HepG2 (cell line): ENCODE measurements around the gene NTN3. TPM values are rescaled to one million over a fixed set of nuclear protein-coding genes. Genes with fewer than 3 reads are reported as not detected.

ENCODE experiments used
- ATAC-seq: fragments of 200-7000 bp; cut with Tn5 transposase; 3 replicates; pipeline ENCODE4 v1.9.1; 2020; ENCODE audit warnings: mild to moderate bottlenecking, moderate library complexity
- BruUV-seq: library from RNA; stranded (reverse); fragments of 400-500 nt; replicated peaks from 2 replicates; lab custom pipeline; 2021; lab: Mats Ljungman, UMichigan
- CTCF ChIA-PET: fragments of 300-600 bp; formaldehyde crosslinking; extraction: SDS; loops from one replicate; lab custom pipeline; 2021; ENCODE audit warnings: low total read pairs, inconsistent platforms, low intra/inter-chr PET ratio; lab: Yijun Ruan, JAX
- POLR2A ChIA-PET: fragments of 350-600 bp; sonication (Branson Sonifier 250); formaldehyde crosslinking; loops from one replicate; lab custom pipeline; 2020; ENCODE audit warnings: antibody characterized with exemption, inconsistent platforms; lab: Yijun Ruan, JAX
- DNase-seq: peaks from one replicate; pipeline ENCODE4 v3.0.0-alpha.2; 2015; ENCODE audit warnings: low spot score
- FAIRE-seq: peaks from 3 replicates; lab custom pipeline; 2011; peaks lifted over from hg19 to GRCh38; lab: Jason Lieb, UNC
- H2AFZ ChIP-seq: one replicate; pipeline ENCODE4 v1.6.1; 2011; ENCODE audit warnings: low read length, inconsistent platforms
- H3K27ac ChIP-seq: fragments of 300-600 bp; 3 replicates; pipeline ENCODE4 v1.8.0; 2011; ENCODE audit warnings: mixed run types, mild to moderate bottlenecking, mixed read lengths, low read length, inconsistent platforms; ENCODE audit not compliant: insufficient read depth; ENCODE audit errors: extremely low read length
- H3K27me3 ChIP-seq, 2 experiments: fragments of 200-600 bp in 1 of 2; 2 replicates in 1 of 2; 3 replicates in 1 of 2; pipeline versions ENCODE4 v1.6.0 to v1.8.0; 2011; ENCODE audit warnings: low read length in 2 of 2, mild to moderate bottlenecking in 2 of 2, moderate library complexity in 2 of 2, inconsistent platforms in 1 of 2; ENCODE audit not compliant: insufficient read depth in 2 of 2, control insufficient read depth in 1 of 2
- H3K36me3 ChIP-seq, 2 experiments: fragments of 200-600 bp in 1 of 2; replicated peaks in 1 of 2; 2 replicates in 1 of 2; 3 replicates in 1 of 2; pipeline versions ENCODE4 v1.5.1 to v1.8.0; 2011; ENCODE audit warnings: low read length in 2 of 2, inconsistent platforms in 1 of 2; ENCODE audit not compliant: insufficient read depth in 2 of 2, control insufficient read depth in 1 of 2
- H3K4me1 ChIP-seq: 2 replicates; pipeline ENCODE4 v1.5.1; 2012; ENCODE audit warnings: low read length, inconsistent platforms; ENCODE audit not compliant: insufficient read depth
- H3K4me2 ChIP-seq: 2 replicates; pipeline ENCODE4 v1.6.0; 2011; ENCODE audit warnings: low read depth, low read length, inconsistent platforms
- H3K4me3 ChIP-seq, 3 experiments: fragments of 200-600 bp in 1 of 3; sonication (generic), shearing (Covaris generic) in 1 of 3; replicated peaks in 1 of 3; 2 replicates each; pipeline ENCODE4 v1.5.1; 2011 to 2016; ENCODE audit warnings: low read length in 3 of 3, inconsistent platforms in 2 of 3, low read depth in 2 of 3, mild to moderate bottlenecking in 2 of 3, control low read depth in 1 of 3, mixed read lengths in 1 of 3; ENCODE audit not compliant: insufficient read depth in 1 of 3
- H3K79me2 ChIP-seq: one replicate; pipeline ENCODE4 v1.6.1; 2011; ENCODE audit warnings: low read length, inconsistent platforms; ENCODE audit not compliant: insufficient read depth
- H3K9ac ChIP-seq: 2 replicates; pipeline ENCODE4 v1.6.0; 2011; ENCODE audit warnings: mild to moderate bottlenecking, low read depth, low read length, inconsistent platforms; ENCODE audit not compliant: insufficient read depth
- H3K9me3 ChIP-seq: 2 replicates; pipeline ENCODE4 v1.5.1; 2012; ENCODE audit warnings: mild to moderate bottlenecking, low read length
- H4K20me1 ChIP-seq: 2 replicates; pipeline ENCODE4 v1.6.0; 2011; ENCODE audit warnings: inconsistent platforms, mild to moderate bottlenecking, low read length, moderate library complexity; ENCODE audit not compliant: insufficient read depth
- ATF4 ChIP-seq, 2 experiments: fragments of 450-650 bp in 1 of 2; sonication (generic) in 1 of 2; formaldehyde crosslinking; IDR thresholded peaks; 2 replicates each; pipeline versions ENCODE4 v1.5.0 to v1.8.0; 2020 to 2022; ENCODE audit warnings: mild to moderate bottlenecking in 1 of 2, missing genetic modification reagents in 1 of 2
- JUN ChIP-seq: sonication (generic); formaldehyde crosslinking; IDR thresholded peaks from 2 replicates; pipeline ENCODE4 v1.4.0; 2020; ENCODE audit warnings: mild to moderate bottlenecking, missing genetic modification reagents
- MXD3 ChIP-seq: IDR thresholded peaks from 2 replicates; pipeline ENCODE4 v1.6.1; 2016; ENCODE audit warnings: mild to moderate bottlenecking, missing biosample characterization, missing genetic modification reagents
- MYNN ChIP-seq: sonication (generic); formaldehyde crosslinking; IDR thresholded peaks from 2 replicates; pipeline ENCODE4 v1.4.0; 2020; ENCODE audit warnings: mild to moderate bottlenecking, low read depth, missing genetic modification reagents
- USF2 ChIP-seq, 2 experiments: sonication (generic) in 1 of 2; formaldehyde crosslinking in 1 of 2; IDR thresholded peaks; 2 replicates each; pipeline versions ENCODE4 v1.5.1 to v1.6.1; 2011 to 2020; ENCODE audit warnings: borderline replicate concordance in 1 of 2, low read depth in 1 of 2, low read length in 1 of 2, mild to moderate bottlenecking in 1 of 2, missing genetic modification reagents in 1 of 2, moderate library complexity in 1 of 2
- ZNF570 ChIP-seq: sonication (generic); formaldehyde crosslinking; IDR thresholded peaks from 2 replicates; pipeline ENCODE4 v1.4.0; 2020; ENCODE audit warnings: mild to moderate bottlenecking, missing genetic modification reagents, borderline replicate concordance
- ZNF577 ChIP-seq: sonication (generic); formaldehyde crosslinking; IDR thresholded peaks from 2 replicates; pipeline ENCODE4 v1.4.0; 2020; ENCODE audit warnings: mild to moderate bottlenecking, low read depth, missing genetic modification reagents, borderline replicate concordance
- WGBS: methylation state at CpG from one replicate; pipeline ENCODE4 v1.1.6; 2017; ENCODE audit warnings: low lambda C conversion rate; 5-methylcytosine and 5-hydroxymethylcytosine counted together
- in situ Hi-C: cut with HindIII; loops from 2 replicates; pipeline ENCODE4 v1.10.0; 2017; ENCODE audit warnings: low pct_unique_long_range_greater_than_20kb; ENCODE audit not compliant: extremely low pct_ligation_motif_present
- intact Hi-C: fragments of 100-400 bp; cut with micrococcal nuclease; formaldehyde crosslinking; loops from one replicate; pipeline ENCODE4 v1.10.0; 2022; ENCODE audit not compliant: unreplicated experiment
- polyA plus RNA-seq, 8 experiments: library from polyadenylated mRNA; depleted of rRNA in 3 of 8; stranded (reverse) in 7 of 8; unstranded in 1 of 8; fragments of >200 nt; fragmentation: Illumina TruSeq in 4 of 8; extraction: Trizol in 4 of 8; gene quantifications; 2 replicates each; pipeline versions ENCODE4 v1.2.1 to v1.2.3, GENCODE V29; 2011 to 2016; ENCODE audit warnings: low read depth in 4 of 8, missing spikeins in 1 of 8, mixed read lengths in 1 of 8; ENCODE audit not compliant: insufficient read depth in 1 of 8
- total RNA-seq, 5 experiments: library from RNA; depleted of rRNA; stranded (reverse); fragments of >200 nt; fragmentation: Illumina TruSeq; extraction: Trizol; gene quantifications; 2 replicates each; pipeline ENCODE4 v1.2.3, GENCODE V29; 2016; ENCODE audit warnings: low read depth in 1 of 5
- TF ChIP-seq, protein P1 (sequence below): sonication (generic); formaldehyde crosslinking; IDR thresholded peaks from 2 replicates; pipeline ENCODE4 v1.8.1; 2023; ENCODE audit warnings: missing genetic modification reagents, inconsistent platforms, borderline replicate concordance

NTN3 gene
- total and polyA plus RNA-seq, 2 of the 13 experiments (the other 11 are each of a cell fraction or from before 2014, with no cell fraction given) = 0.09 to 0.20 TPM

GRCh38 chr16:2497116-2497630, 26.1 kb downstream of the NTN3 start (continued):
- no peak for TF ChIP-seq JUN (CRISPR knock-in tag)
- TF ChIP-seq ZNF577 (CRISPR knock-in tag) = no peak
- TF ChIP-seq ZNF570 (CRISPR knock-in tag) = no peak
- no peak for TF ChIP-seq USF2 (IDR thresholded peaks at IDR 0.05; ENCODE audit: low read depth, low read length)
- TF ChIP-seq USF2 (CRISPR knock-in tag; IDR thresholded peaks at IDR 0.05; ENCODE audit: borderline replicate concordance) = no peak

DNA sequence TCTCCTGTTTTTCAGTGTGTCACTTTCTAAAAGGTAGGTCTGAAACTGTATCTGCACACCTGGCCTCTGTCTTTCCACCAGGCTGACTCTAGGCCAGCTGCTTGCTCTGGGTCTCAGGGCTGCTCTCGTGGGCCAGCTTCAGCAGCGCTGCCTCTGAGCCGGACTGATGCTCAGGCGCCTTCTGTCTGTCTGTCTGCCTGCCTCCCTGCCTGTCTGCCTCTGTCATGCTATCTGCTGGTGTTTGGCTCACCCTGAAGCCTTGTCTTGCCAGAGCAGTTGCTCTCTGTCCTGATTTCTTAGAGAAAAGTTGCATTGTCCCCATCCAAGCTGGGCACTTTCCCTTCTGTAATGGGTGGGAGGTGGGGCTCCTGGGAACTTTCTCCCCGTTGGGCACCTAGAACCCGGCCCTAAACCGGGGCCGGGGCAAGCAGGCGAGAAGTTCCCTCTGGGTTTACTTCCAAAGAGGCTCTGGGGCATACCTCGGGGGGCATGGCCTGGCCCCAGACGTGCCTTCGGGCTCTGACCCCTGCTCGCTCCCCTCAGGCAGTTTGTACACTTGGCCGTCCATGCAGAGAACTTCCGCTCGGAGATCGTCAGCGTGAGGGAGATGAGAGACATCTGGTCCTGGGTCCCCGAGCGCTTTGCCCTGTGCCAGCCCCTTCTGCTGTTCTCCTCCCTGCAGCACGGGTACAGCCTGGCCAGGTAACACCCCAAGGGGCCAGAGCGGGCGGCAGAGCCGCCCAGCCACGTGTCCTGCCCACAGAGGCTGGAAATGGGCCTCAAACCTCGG, 26.8 kb downstream of the NTN3 start:
- intact Hi-C loops = no loop called here
- peaks cover 14 to 29% of the 10 kb centered on the region in 2 experiments; a peak in 4 of 5 replicates for H3K36me3 ChIP-seq
- H3K4me3 ChIP-seq = no peak overlapping the region
- CTCF ChIA-PET = no interaction called here
- H3K4me1 ChIP-seq = peaks cover 14% of the 10 kb centered on the region
- H2AFZ ChIP-seq = no peak overlapping the region
- ATAC-seq = no peak
- H3K4me2 ChIP-seq = no peak overlapping the region
- H4K20me1 ChIP-seq = no peaks in the 10 kb centered on the region
- no peak overlapping the region for H3K27ac ChIP-seq
- no peak for FAIRE-seq
- H3K9me3 ChIP-seq = no peaks in the 10 kb centered on the region
- no peaks in the 10 kb centered on the region for H3K79me2 ChIP-seq
- 96% methylated on average over 19 of the region's 26 CpGs for WGBS
- DNase-seq = no peak
- POLR2A ChIA-PET = no interaction called here
- no peak overlapping the region for H3K9ac ChIP-seq
- no peaks in the 10 kb centered on the region for H3K27me3 ChIP-seq
- no peak for TF ChIP-seq ATF4 (CRISPR knock-in tag; IDR thresholded peaks at IDR 0.05)
- TF ChIP-seq, protein P1, sequence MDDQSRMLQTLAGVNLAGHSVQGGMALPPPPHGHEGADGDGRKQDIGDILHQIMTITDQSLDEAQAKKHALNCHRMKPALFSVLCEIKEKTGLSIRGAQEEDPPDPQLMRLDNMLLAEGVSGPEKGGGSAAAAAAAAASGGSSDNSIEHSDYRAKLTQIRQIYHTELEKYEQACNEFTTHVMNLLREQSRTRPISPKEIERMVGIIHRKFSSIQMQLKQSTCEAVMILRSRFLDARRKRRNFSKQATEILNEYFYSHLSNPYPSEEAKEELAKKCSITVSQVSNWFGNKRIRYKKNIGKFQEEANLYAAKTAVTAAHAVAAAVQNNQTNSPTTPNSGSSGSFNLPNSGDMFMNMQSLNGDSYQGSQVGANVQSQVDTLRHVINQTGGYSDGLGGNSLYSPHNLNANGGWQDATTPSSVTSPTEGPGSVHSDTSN (CRISPR knock-in tag) = no peak
- TF ChIP-seq MXD3 (CRISPR knock-in tag) = no peak
- TF ChIP-seq MYNN = no peak
- TF ChIP-seq, all 625 proteins: peak for 0
- no TSS peak for BruUV-seq
- in situ Hi-C loops = no loop called here
